ENCODE data around the gene FAAH.

The FAAH gene

DNA sequence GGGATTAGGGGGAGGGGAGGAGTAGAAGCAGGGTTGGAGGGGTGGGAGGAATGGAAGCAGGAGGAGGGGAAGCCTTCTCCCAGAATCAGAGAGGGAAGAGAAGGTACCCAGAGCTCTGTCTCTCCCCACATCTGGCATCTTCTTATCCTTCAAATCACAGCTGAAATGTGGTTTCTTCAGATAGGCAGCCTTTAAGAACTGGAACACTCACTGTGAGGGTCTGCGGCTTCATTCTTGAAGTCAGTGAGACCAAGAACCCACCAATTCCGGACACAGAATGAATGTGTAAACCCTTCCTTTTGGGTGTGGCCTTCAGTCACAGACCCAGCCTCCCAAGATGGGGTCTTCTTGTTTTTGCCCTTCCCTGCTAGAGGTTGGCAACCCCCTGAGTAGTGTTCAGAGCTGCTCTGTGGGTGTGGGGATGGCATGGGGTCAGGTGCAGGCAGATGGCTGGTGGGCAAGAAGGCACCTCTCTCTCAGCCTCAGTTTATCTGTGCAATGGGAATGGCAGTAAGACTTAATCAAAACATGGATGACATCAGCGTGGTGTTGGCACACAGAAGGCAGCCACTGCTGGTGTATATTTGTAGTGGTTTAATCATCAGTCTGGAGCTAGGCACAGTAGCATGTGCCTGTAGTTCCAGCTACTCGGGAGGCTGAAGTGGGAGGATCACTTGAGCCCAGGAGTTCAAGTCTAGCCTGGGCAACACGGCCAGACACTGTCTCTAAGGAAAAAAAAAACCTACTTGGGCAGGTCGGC lies 7.2 kb downstream of the FAAH start:
- DNase-seq = no peak

- no peak for DNase-seq
Observed at GRCh38 chr1:46401964-46402626, 8.0 kb downstream of the FAAH start.

DNA sequence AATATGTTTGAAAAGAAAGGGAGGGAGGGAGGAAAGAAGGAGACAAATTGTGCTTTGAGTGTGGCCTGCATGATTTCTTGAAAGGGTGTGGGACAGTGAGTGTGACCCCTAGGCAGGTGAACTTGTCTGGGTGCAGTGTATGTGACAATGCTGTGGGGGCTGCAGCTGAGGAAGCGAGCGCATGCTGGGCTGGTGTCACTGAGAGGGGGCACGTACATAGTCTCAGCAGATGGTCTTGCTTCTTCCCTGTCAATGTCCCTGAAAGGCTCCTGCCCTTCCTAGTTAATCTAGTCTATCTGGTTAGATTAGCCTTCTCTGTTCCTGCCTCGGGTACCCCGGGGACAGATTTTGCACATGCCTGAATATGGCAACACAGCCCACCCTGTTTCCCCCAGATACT lies 9.8 kb downstream of the FAAH start:
- DNase-seq = no peak

DNA sequence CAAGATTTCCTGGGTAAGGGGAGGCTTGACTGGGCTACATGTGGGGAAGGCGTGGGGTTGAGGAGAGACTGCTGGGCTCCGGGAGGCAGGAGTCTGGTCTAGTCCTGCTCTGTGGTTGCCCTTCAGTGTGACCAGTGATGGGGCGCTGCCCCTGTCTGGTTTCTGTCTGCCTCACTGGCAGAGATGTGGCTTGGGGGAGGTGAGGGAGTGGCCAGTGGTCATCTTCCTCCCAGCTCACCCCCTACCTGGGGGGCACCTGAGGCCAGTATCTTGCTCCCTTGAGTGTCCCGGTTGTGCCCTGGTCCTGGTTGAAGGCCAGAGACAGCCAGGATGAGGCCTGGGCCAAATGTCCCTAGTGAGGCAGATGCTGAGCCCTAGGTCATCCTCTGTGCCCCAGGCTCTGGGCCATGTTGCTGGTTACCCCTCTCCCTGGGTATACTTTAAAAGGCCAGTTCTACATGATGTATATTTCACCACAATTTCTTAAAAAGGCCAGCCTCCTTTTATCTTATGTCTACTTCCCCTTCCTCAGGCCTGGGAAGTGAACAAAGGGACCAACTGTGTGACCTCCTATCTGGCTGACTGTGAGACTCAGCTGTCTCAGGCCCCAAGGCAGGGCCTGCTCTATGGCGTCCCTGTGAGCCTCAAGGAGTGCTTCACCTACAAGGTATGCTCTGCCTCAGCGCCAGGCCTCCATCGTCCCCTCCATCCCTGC lies 10.5 kb downstream of the FAAH start:
- DNase-seq = no peak

GRCh38 chr1:46405197-46405555 lies 11.1 kb downstream of the FAAH start:
- DNase-seq = no peak

DNA sequence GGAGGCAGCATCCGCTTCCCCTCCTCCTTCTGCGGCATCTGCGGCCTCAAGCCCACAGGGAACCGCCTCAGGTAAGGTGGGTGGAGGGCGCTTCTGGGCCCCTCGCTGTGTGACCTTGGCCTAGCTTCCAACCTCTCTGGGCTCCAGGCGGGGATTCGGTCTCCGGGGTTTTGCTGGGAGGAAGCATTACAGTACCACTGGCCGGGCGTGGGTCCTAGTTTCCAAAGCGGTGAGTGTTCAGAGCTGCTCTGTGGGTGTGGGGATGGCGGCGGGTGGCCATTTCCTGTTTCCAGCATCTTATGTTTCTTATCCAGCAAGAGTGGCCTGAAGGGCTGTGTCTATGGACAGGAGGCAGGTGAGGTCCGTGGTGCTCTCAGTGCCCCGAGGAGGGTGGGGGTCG lies 11.6 kb downstream of the FAAH start:
- DNase-seq = no peak

DNA sequence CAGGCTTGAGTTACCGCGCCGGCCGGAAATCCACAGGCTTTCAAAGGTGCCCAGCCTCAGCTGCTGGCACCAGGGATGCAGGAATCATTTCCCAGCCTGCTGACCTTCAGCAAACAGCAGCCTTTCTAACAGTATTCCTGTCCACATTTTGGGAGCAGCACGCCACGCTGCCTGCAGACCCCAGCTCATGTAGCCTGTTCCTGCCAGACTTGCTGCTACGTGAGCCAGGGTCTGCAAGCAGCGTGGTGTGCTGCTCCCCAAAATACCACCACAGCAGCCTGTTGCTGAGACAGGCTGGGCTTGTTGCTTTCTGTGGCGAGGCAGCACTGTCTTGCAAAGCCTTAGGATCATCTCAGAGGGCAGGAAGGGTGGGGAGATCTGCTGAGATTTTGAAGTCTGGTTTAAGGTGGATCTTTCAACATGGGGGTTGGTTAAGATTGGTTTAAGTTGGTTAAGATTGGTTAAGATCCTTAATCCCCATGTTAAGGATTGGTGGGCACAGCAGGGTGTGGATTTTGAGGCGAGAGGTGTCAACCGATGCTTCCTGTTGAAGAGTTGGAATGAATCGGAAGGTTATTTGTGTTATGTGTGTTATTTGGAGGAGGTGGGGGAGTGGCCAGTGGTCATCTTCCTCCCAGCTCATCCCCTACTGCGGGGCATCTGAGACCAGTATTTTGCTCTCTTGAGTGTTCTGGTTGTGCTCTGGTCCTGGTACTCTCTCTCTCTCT lies 12.9 kb downstream of the FAAH start:
- DNase-seq = no peak

DNA sequence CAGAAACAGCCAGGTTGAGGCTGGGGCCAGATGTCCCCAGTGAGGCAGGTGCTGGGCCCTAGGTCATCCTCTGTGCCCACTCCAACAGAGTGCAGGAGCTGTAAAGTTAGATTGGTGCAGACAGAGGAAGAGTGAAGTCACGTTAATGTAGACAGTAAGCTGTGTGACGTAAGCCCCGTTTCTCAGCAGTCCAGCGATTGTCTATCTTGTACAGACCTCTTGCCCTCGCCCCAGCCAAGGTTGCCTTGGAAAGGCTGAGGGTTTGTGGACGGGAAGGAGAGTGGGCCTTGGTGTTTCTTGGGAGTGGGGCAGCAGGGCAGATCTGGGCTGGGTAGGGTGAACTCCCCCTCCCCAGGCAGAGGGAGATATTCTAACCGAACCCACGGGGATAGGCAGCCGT lies 13.5 kb downstream of the FAAH start:
- no peak for DNase-seq

GRCh38 chr1:46408356-46409062 lies 14.4 kb downstream of the FAAH start:
- DNase-seq = no peak

DNA sequence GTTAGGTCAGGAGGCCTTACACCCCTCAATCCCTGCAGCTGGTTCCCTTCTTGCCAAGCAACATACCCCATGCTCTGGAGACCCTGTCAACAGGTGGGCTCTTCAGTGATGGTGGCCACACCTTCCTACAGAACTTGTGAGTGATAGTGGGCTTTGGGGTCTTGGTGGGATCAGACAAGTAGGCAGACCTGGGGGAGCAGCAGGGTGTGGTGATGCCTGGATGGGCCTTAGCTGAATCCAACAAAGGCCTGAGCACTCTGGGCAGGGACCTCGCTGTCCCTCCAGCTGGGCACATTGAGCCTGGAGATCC lies 14.9 kb downstream of the FAAH start:
- DNase-seq = no peak

GRCh38 chr1:46410156-46411009 lies 16.3 kb downstream of the FAAH start:
- DNase-seq = no peak

GRCh38 chr1:46411010-46411405 lies 16.9 kb downstream of the FAAH start:
- DNase-seq = no peak

- no peak for DNase-seq
Observed at GRCh38 chr1:46411601-46412341, 17.7 kb downstream of the FAAH start.

GRCh38 chr1:46412893-46413595 lies 18.9 kb downstream of the FAAH start:
- no peak for DNase-seq

- no peak for DNase-seq
Observed at GRCh38 chr1:46413596-46413985, 19.5 kb downstream of the FAAH start.

- DNase-seq = no peak
Observed at GRCh38 chr1:46415514-46415913, 21.4 kb downstream of the FAAH start.

GRCh38 chr1:46418976-46419375 lies 24.9 kb downstream of the FAAH start:
- no peak for DNase-seq

GRCh38 chr1:46420533-46420915 lies 26.4 kb downstream of the FAAH start:
- DNase-seq = no peak

DNA sequence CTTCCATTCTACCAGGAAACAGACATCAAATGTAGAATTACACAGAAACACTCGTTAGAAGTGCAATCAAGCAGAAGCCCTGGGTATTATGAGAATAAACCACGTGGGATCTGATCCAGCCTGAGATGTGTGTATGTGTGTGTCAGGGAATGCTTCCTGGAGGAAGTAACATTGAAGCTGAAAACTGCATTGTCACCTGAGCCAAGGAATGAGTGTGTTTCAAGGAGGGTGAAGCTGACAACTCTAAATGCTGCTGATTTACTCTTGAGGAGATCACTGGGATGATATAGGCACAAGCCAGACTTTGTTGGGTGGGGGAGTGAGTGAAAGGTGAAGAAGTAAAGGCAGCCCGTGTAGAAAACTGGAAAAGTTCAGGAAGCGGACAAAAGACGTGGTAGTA lies 27.6 kb downstream of the FAAH start:
- no peak for DNase-seq

GRCh38 chr1:46422261-46422871 lies 28.2 kb downstream of the FAAH start:
- no peak for DNase-seq

Data from activated gamma-delta T cell (primary cell).